Duodenal mucosa (tissue), 2 donors: ENCODE results near the gene AASDHPPT.
"Not testable (repeated sequence)": the region's sequence is repeated elsewhere in the genome, so short reads cannot be mapped to it uniquely, and the experiment has no call there.

ENCODE experiments used
- H3K27ac ChIP-seq: one replicate; pipeline ENCODE4 v1.7.0; 2013; ENCODE audit warnings: low read depth, low read length
- H3K27me3 ChIP-seq, 2 donors: one replicate each; pipeline ENCODE4 v1.7.0; 2013; ENCODE audit warnings: low read length in 2 of 2, control low read depth in 1 of 2; ENCODE audit not compliant: insufficient read depth in 2 of 2, control insufficient read depth in 1 of 2
- H3K36me3 ChIP-seq, 2 donors: one replicate each; pipeline ENCODE4 v1.7.0; 2013; ENCODE audit warnings: low read length in 2 of 2, control low read depth in 1 of 2; ENCODE audit not compliant: insufficient read depth in 2 of 2, control insufficient read depth in 1 of 2
- H3K4me1 ChIP-seq, 2 donors: one replicate each; pipeline ENCODE4 v1.7.0; 2013; ENCODE audit warnings: low read length in 2 of 2, control low read depth in 1 of 2; ENCODE audit not compliant: insufficient read depth in 2 of 2, control insufficient read depth in 1 of 2
- H3K4me3 ChIP-seq, 2 donors: one replicate each; pipeline ENCODE4 v1.7.0; 2013; ENCODE audit warnings: low read length in 2 of 2, low read depth in 1 of 2
- H3K9ac ChIP-seq, 2 donors: one replicate each; pipeline ENCODE4 v1.7.0; 2013; ENCODE audit warnings: low read length in 2 of 2, low read depth in 1 of 2
- H3K9me3 ChIP-seq, 2 donors: one replicate each; pipeline ENCODE4 v1.7.0; 2013; ENCODE audit warnings: low read length in 2 of 2, control low read depth in 1 of 2; ENCODE audit not compliant: control insufficient read depth in 1 of 2

Gene AASDHPPT

GRCh38 chr11:106058377-106058776, 19.1 kb upstream of the AASDHPPT start:
- H3K9me3 ChIP-seq, H3K27ac ChIP-seq, H3K4me1 ChIP-seq, H3K4me3 ChIP-seq, H3K9ac ChIP-seq, H3K36me3 ChIP-seq, H3K27me3 ChIP-seq: not testable (repeated sequence)

GRCh38 chr11:106059617-106060016, 17.8 kb upstream of the AASDHPPT start:
- Histone ChIP-seq H3K9me3 (no peaks in the 10 kb centered on the region), H3K27ac (no peak overlapping the region), H3K4me1 (no peaks in the 10 kb centered on the region), H3K9ac (no peak overlapping the region), H3K27me3 (no peaks in the 10 kb centered on the region), H3K36me3 (peaks cover 0 to 6% of the 10 kb centered on the region in 2 donors), H3K4me3 (no peak overlapping the region)

- no peaks in the 10 kb centered on the region for H3K9me3 ChIP-seq
- H3K27me3 ChIP-seq = no peaks in the 10 kb centered on the region
- no peaks in the 10 kb centered on the region for H3K4me1 ChIP-seq
- H3K9ac ChIP-seq = no peak overlapping the region
- no peak overlapping the region for H3K4me3 ChIP-seq
- peaks cover 0 to 6% of the 10 kb centered on the region in 2 donors for H3K36me3 ChIP-seq
- H3K27ac ChIP-seq = no peak overlapping the region
Measured at GRCh38 chr11:106061249-106061784, 16.1 kb upstream of the AASDHPPT start.

GRCh38 chr11:106061954-106062949, 15.2 kb upstream of the AASDHPPT start:
- peaks cover 0 to 5% of the 10 kb centered on the region in 2 donors for H3K36me3 ChIP-seq
- H3K4me1 ChIP-seq = no peaks in the 10 kb centered on the region
- H3K27me3 ChIP-seq = no peaks in the 10 kb centered on the region
- H3K9ac ChIP-seq = no peak overlapping the region
- H3K27ac ChIP-seq = no peak overlapping the region
- H3K9me3 ChIP-seq = no peaks in the 10 kb centered on the region
- H3K4me3 ChIP-seq = no peak overlapping the region

- no peaks in the 10 kb centered on the region for H3K9me3 ChIP-seq
- no peak overlapping the region for H3K9ac ChIP-seq
- no peaks in the 10 kb centered on the region for H3K27me3 ChIP-seq
- H3K4me1 ChIP-seq = no peaks in the 10 kb centered on the region
- H3K36me3 ChIP-seq = no peaks in the 10 kb centered on the region
- no peak overlapping the region for H3K4me3 ChIP-seq
- H3K27ac ChIP-seq = no peak overlapping the region
Measured at GRCh38 chr11:106063009-106063408, 14.5 kb upstream of the AASDHPPT start.

- peaks cover 0 to 2% of the 10 kb centered on the region in 2 donors for H3K4me1 ChIP-seq
- H3K9me3 ChIP-seq = no peaks in the 10 kb centered on the region
- H3K4me3 ChIP-seq = no peak overlapping the region
- H3K36me3 ChIP-seq = no peaks in the 10 kb centered on the region
- H3K27me3 ChIP-seq = no peaks in the 10 kb centered on the region
- H3K27ac ChIP-seq = no peak overlapping the region
- no peak overlapping the region for H3K9ac ChIP-seq
Measured at GRCh38 chr11:106070606-106071005, 6.9 kb upstream of the AASDHPPT start.

GRCh38 chr11:106072804-106073203, 4.7 kb upstream of the AASDHPPT start:
- Histone ChIP-seq H3K4me3 (no peak overlapping the region), H3K27me3 (no peaks in the 10 kb centered on the region), H3K27ac (no peak overlapping the region), H3K9me3 (no peaks in the 10 kb centered on the region), H3K4me1 (peaks cover 5 to 9% of the 10 kb centered on the region in 2 donors), H3K36me3 (no peaks in the 10 kb centered on the region), H3K9ac (no peak overlapping the region)

- Histone ChIP-seq H3K9ac (peak overlapping the region; percentile 89 to 99), H3K27me3 (no peaks in the 10 kb centered on the region), H3K4me3 (peak overlapping the region; percentile 94 to 98), H3K27ac (peak overlapping the region; percentile 91), H3K4me1 (peaks cover 17 to 21% of the 10 kb centered on the region in 2 donors), H3K9me3 (no peaks in the 10 kb centered on the region), H3K36me3 (peaks cover 9 to 15% of the 10 kb centered on the region in 2 donors)
Measured at GRCh38 chr11:106076171-106076918, 1.1 kb upstream of the AASDHPPT start.

- H3K27me3 ChIP-seq = no peaks in the 10 kb centered on the region
- no peaks in the 10 kb centered on the region for H3K9me3 ChIP-seq
- peak within 1 kb of the TSS; percentile 93 to 99 for H3K9ac ChIP-seq
- H3K36me3 ChIP-seq = peaks cover 9 to 18% of the 10 kb centered on the region in 2 donors
- H3K4me3 ChIP-seq = peak within 1 kb of the TSS; percentile 94 to 98
- H3K4me1 ChIP-seq = peaks cover 17 to 21% of the 10 kb centered on the region in 2 donors
- peak within 1 kb of the TSS; percentile 95 for H3K27ac ChIP-seq
Measured at GRCh38 chr11:106076919-106077608, 398 bp upstream of the AASDHPPT start, which contains the start of gene KBTBD3. Gene KBTBD3 (minus strand): TSS chr11:106077347. CDS start chr11:106059097, 18,250 bp downstream.
